Endothelial cell of umbilical vein (primary cell): Measurements from ENCODE around the gene SLC39A13.

ENCODE experiments used
- EZH2 ChIP-seq: IDR thresholded peaks from 2 replicates; pipeline ENCODE4 v1.6.1; 2012; ENCODE audit warnings: borderline replicate concordance, low read depth, mild to moderate bottlenecking, moderate library complexity, low read length, inconsistent platforms; ENCODE audit not compliant: severe bottlenecking
- FOS ChIP-seq: IDR thresholded peaks from 2 replicates; pipeline ENCODE4 v1.6.1; 2011; ENCODE audit warnings: mild to moderate bottlenecking, low read length, moderate library complexity, borderline replicate concordance; ENCODE audit not compliant: insufficient read depth
- POLR2A ChIP-seq: IDR thresholded peaks from 2 replicates; pipeline ENCODE4 v1.6.1; 2012; ENCODE audit warnings: low read depth, mild to moderate bottlenecking, control low read depth, low read length
- POLR2AphosphoS5 ChIP-seq: IDR thresholded peaks from 2 replicates; pipeline ENCODE4 v1.6.1; 2012; ENCODE audit warnings: low read depth, mild to moderate bottlenecking, control low read depth, low read length, moderate library complexity; ENCODE audit not compliant: insufficient read depth
- TF ChIP-seq, protein P1 (sequence below): IDR thresholded peaks from 2 replicates; pipeline ENCODE4 v1.6.1; 2011; ENCODE audit not compliant: insufficient read depth, insufficient read length
- TF ChIP-seq, protein P2 (sequence below), 2 donors: IDR thresholded peaks; 1 replicate in 1 of 2; 2 replicates in 1 of 2; pipeline ENCODE4 v1.5.1; 2011; ENCODE audit warnings: low read length in 2 of 2, mild to moderate bottlenecking in 2 of 2, moderate library complexity in 2 of 2, control low read depth in 1 of 2, inconsistent platforms in 1 of 2, low read depth in 1 of 2; ENCODE audit not compliant: insufficient read depth in 1 of 2; ENCODE audit errors: extremely low read depth in 1 of 2

GRCh38 chr11:47425611-47426010 is 17.2 kb downstream of the SLC39A13 start:
- TF ChIP-seq, protein P1, sequence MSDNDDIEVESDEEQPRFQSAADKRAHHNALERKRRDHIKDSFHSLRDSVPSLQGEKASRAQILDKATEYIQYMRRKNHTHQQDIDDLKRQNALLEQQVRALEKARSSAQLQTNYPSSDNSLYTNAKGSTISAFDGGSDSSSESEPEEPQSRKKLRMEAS = no peak
- TF ChIP-seq EZH2 (no peak), POLR2AphosphoS5 (no peak), POLR2A (no peak), FOS (no peak)
- TF ChIP-seq, protein P2, sequence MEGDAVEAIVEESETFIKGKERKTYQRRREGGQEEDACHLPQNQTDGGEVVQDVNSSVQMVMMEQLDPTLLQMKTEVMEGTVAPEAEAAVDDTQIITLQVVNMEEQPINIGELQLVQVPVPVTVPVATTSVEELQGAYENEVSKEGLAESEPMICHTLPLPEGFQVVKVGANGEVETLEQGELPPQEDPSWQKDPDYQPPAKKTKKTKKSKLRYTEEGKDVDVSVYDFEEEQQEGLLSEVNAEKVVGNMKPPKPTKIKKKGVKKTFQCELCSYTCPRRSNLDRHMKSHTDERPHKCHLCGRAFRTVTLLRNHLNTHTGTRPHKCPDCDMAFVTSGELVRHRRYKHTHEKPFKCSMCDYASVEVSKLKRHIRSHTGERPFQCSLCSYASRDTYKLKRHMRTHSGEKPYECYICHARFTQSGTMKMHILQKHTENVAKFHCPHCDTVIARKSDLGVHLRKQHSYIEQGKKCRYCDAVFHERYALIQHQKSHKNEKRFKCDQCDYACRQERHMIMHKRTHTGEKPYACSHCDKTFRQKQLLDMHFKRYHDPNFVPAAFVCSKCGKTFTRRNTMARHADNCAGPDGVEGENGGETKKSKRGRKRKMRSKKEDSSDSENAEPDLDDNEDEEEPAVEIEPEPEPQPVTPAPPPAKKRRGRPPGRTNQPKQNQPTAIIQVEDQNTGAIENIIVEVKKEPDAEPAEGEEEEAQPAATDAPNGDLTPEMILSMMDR (IDR thresholded peaks at IDR 0.05; ENCODE audit: extremely low read depth in 1 of 2, insufficient read depth in 1 of 2, low read depth in 1 of 2, low read length in 2 of 2) = no peak
